22Rv1 (cell line): ENCODE measurements around the gene IFT80.

Experiments
- H3K27ac ChIP-seq: fragments of 450-650 bp; 2 replicates; pipeline ENCODE4 v1.5.1; 2017
- ZFX ChIP-seq: fragments of 450-650 bp; IDR thresholded peaks from 2 replicates; pipeline ENCODE4 v1.6.1; 2017; ENCODE audit warnings: antibody characterized with exemption, borderline replicate concordance
- TF ChIP-seq, protein P1 (sequence below): fragments of 450-650 bp; IDR thresholded peaks from 2 replicates; pipeline ENCODE4 v1.5.1; 2017; ENCODE audit warnings: mild to moderate bottlenecking

Gene IFT80

DNA sequence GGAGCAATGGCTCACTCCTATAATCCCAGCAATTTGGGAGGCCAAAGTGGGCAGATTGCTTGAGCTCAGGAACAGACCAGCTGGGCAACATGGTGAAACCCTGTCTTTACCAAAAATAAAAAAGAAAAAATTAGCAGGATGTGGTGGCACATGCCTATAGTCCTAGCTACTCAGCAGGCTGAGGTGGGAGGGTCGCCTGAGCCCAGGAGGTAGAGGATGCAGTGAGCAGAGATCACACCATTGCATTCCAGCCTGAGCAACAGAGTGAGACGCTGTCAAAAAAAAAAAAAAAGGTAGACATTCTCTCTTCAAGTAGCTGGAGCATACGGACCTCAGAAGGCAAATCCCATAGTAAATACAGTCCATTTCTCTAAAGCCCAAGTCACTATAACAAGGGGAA is 180.9 kb downstream of the IFT80 start:
- TF ChIP-seq ZFX, result no peak
- TF ChIP-seq, protein P1, sequence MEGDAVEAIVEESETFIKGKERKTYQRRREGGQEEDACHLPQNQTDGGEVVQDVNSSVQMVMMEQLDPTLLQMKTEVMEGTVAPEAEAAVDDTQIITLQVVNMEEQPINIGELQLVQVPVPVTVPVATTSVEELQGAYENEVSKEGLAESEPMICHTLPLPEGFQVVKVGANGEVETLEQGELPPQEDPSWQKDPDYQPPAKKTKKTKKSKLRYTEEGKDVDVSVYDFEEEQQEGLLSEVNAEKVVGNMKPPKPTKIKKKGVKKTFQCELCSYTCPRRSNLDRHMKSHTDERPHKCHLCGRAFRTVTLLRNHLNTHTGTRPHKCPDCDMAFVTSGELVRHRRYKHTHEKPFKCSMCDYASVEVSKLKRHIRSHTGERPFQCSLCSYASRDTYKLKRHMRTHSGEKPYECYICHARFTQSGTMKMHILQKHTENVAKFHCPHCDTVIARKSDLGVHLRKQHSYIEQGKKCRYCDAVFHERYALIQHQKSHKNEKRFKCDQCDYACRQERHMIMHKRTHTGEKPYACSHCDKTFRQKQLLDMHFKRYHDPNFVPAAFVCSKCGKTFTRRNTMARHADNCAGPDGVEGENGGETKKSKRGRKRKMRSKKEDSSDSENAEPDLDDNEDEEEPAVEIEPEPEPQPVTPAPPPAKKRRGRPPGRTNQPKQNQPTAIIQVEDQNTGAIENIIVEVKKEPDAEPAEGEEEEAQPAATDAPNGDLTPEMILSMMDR, result no peak
- H3K27ac ChIP-seq, result no peak overlapping the region

DNA sequence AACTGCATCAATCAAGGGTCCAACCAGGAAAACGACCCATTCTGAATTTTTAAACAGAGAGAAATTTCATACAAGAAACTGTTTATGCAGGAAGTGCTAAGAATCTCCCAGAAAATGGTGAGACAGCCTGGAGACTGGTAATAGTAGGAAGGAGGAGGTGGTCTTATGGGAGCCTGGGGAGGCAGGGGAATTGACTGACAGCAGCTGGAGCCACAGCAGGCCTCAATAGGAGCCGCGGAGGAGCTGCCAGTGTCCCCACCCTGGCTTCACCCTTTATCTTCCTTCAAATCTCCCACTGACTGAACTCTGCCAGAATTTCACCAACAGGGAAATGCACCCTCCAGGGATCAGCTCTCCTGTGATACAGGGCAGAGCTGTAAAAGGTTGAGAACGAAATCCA is 181.3 kb downstream of the IFT80 start:
- H3K27ac ChIP-seq, result no peak overlapping the region
- TF ChIP-seq, protein P1, result no peak
- no peak for TF ChIP-seq ZFX

DNA sequence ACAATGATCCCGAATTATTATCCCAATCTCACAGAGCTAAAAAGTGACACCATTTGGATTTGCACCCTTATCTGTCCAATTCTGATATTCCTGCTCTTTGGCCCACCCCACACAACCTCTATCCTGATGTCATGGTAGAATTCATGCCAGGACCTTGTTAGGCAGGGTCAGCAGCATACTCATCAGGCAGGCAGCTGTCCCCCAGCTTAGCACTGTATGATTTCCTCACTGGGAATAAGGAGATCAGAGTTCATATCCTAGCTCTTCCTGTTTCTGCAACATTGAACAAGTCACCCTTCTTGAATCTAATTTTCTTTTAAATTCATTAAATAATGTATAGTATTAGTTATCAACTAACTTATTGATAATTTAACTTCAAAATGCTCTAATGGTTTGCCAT is 185.8 kb downstream of the IFT80 start:
- TF ChIP-seq, protein P1, result no peak
- no peak for TF ChIP-seq ZFX
- H3K27ac ChIP-seq, result no peak overlapping the region

DNA sequence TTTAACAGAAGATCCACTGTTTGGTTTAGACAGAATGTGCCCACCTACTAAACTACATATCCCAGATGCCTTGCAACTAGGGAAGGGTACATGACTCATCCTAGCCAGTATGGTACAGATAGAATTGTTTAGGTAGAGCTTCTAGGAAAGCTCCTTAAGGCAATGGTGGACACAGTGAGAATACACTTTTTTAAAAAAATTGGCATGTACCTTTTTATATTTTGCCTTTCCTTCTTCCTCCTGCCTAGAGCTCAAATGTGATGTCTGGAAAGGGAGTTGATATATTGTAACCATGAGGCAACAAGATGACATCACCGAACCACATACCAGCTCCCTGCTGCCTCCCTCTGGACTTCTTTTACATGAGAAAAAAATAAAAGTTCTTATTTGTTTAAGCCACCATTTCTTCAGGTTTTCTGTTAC is 188.2 kb downstream of the IFT80 start:
- no peak for TF ChIP-seq ZFX
- TF ChIP-seq, protein P1, result peak; percentile 37
- no peak overlapping the region for H3K27ac ChIP-seq

DNA sequence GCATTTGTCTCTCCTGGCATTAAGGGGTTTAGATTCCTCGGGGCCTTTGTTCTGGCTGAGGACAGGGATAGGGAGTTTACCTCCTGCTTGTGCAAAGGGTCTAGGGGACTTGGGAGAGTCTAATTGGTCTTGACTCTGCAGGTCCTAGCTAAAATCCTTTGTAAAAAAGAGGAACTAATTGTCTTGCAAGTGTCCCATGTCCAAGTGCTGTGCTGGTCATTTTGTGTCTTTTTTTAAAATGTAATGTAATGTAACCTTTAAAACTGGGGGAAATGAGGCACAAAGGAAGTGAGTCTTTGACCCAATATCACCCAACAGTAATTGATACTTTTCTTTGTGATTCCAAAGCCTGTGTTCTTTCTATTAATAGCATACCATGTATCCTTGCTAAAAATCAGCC is 188.7 kb downstream of the IFT80 start:
- TF ChIP-seq, protein P1, result no peak
- TF ChIP-seq ZFX, result no peak
- H3K27ac ChIP-seq, result no peak overlapping the region
